GM23338 (cell line): ENCODE results near the gene CST9. TPM values are rescaled to one million over a fixed set of nuclear protein-coding genes. Genes with fewer than 3 reads are reported as not detected.

Source experiments
- ATAC-seq: fragments of 200-7000 bp; cut with Tn5 transposase; 3 replicates; pipeline ENCODE4 v1.9.1; 2020
- DNase-seq: peaks from one replicate; pipeline ENCODE4 v3.0.0-alpha.2; 2015; ENCODE audit warnings: low spot score
- H2AFZ ChIP-seq: fragments of 200-600 bp; sonication (generic); 2 replicates; pipeline ENCODE4 v1.8.0; 2016; ENCODE audit warnings: antibody characterized with exemption, mild to moderate bottlenecking, moderate library complexity
- H3F3A ChIP-seq: fragments of 200-600 bp; sonication (generic); replicated peaks from 2 replicates; pipeline ENCODE4 v1.8.0; 2017; ENCODE audit warnings: antibody characterized with exemption, mixed run types, low read depth
- H3K27ac ChIP-seq: fragments of 200-600 bp; sonication (generic); 2 replicates; pipeline ENCODE4 v1.6.1; 2016; ENCODE audit warnings: low read depth
- H3K27me3 ChIP-seq: fragments of 200-600 bp; sonication (generic); 2 replicates; pipeline ENCODE4 v1.8.0; 2016; ENCODE audit warnings: mild to moderate bottlenecking, mixed run types, moderate library complexity; ENCODE audit not compliant: insufficient read depth
- H3K36me3 ChIP-seq: fragments of 200-600 bp; sonication (generic); 2 replicates; pipeline ENCODE4 v1.8.0; 2016; ENCODE audit warnings: mild to moderate bottlenecking; ENCODE audit not compliant: insufficient read depth
- H3K4me1 ChIP-seq: fragments of 200-600 bp; sonication (generic); 2 replicates; pipeline ENCODE4 v1.8.0; 2016; ENCODE audit warnings: mild to moderate bottlenecking, moderate library complexity; ENCODE audit not compliant: insufficient read depth
- H3K4me2 ChIP-seq: fragments of 200-600 bp; sonication (generic); 2 replicates; pipeline ENCODE4 v1.7.1; 2017; ENCODE audit warnings: mixed run types
- H3K4me3 ChIP-seq: fragments of 200-600 bp; sonication (generic); 2 replicates; pipeline ENCODE4 v1.6.1; 2016; ENCODE audit warnings: mixed run types
- H3K79me2 ChIP-seq: fragments of 200-600 bp; sonication (generic); replicated peaks from 2 replicates; pipeline ENCODE4 v1.8.0; 2017; ENCODE audit warnings: mild to moderate bottlenecking; ENCODE audit not compliant: insufficient read depth
- H3K9me2 ChIP-seq: fragments of 200-600 bp; sonication (generic); 2 replicates; pipeline ENCODE4 v1.8.0; 2017; ENCODE audit not compliant: insufficient read depth
- H4K20me1 ChIP-seq: fragments of 200-600 bp; sonication (generic); replicated peaks from 2 replicates; pipeline ENCODE4 v1.8.0; 2017; ENCODE audit warnings: mild to moderate bottlenecking; ENCODE audit not compliant: insufficient read depth
- H3K27ac Mint-ChIP-seq: 2 replicates; pipeline ENCODE4 v1.8.0; 2020; ENCODE audit warnings: inconsistent platforms, mild to moderate bottlenecking, moderate library complexity, mixed read lengths
- H3K27me3 Mint-ChIP-seq: 3 replicates; pipeline ENCODE4 v1.8.0; 2022; ENCODE audit warnings: low read depth, mild to moderate bottlenecking, moderate library complexity, mixed read lengths, inconsistent platforms; ENCODE audit not compliant: insufficient read depth, poor library complexity
- H3K36me3 Mint-ChIP-seq: 3 replicates; pipeline ENCODE4 v1.8.0; 2021; ENCODE audit warnings: low read depth, mild to moderate bottlenecking, inconsistent platforms, moderate library complexity, mixed read lengths
- H3K4me1 Mint-ChIP-seq: 3 replicates; pipeline ENCODE4 v1.8.0; 2020; ENCODE audit warnings: mild to moderate bottlenecking, inconsistent platforms, mixed read lengths
- H3K4me3 Mint-ChIP-seq: 3 replicates; pipeline ENCODE4 v1.8.0; 2021; ENCODE audit warnings: moderate library complexity, mild to moderate bottlenecking, inconsistent platforms, mixed read lengths
- H3K9me3 Mint-ChIP-seq: 3 replicates; pipeline ENCODE4 v1.8.0; 2020; ENCODE audit warnings: moderate library complexity, mild to moderate bottlenecking, inconsistent platforms, mixed read lengths
- CREB1 ChIP-seq: fragments of 250-450 bp; sonication (Bioruptor Pico); IDR thresholded peaks from 2 replicates; pipeline ENCODE4 v1.5.0; 2020; ENCODE audit warnings: low read depth, mild to moderate bottlenecking, moderate library complexity
- EZH2 ChIP-seq: fragments of 200-600 bp; sonication (generic); IDR thresholded peaks from one replicate; pipeline ENCODE4 v1.8.0; 2017; ENCODE audit warnings: antibody characterized with exemption, mild to moderate bottlenecking, low read depth; ENCODE audit not compliant: unreplicated experiment
- NANOG ChIP-seq: IDR thresholded peaks from 2 replicates; pipeline ENCODE4 v1.6.1; 2016; ENCODE audit warnings: antibody characterized with exemption, borderline replicate concordance
- STAT1 ChIP-seq: IDR thresholded peaks from one replicate; pipeline ENCODE4 v1.6.1; 2016; ENCODE audit warnings: antibody characterized with exemption; ENCODE audit not compliant: unreplicated experiment
- ZNF114 ChIP-seq: fragments of 250-450 bp; sonication (Bioruptor Pico); IDR thresholded peaks from 2 replicates; pipeline ENCODE4 v1.5.0; 2020; ENCODE audit warnings: mild to moderate bottlenecking, moderate library complexity
- ZNF331 ChIP-seq: fragments of 250-450 bp; sonication (Bioruptor Pico); IDR thresholded peaks from 2 replicates; pipeline ENCODE4 v1.5.0; 2020; ENCODE audit warnings: low read depth, mild to moderate bottlenecking, moderate library complexity
- polyA plus RNA-seq: library from polyadenylated mRNA; unstranded; fragments of >200 nt; fragmentation: Nextera tagmentation; extraction: Ambion mirVana; gene quantifications from 2 replicates; pipeline ENCODE4 v1.2.1, GENCODE V29; 2016
- total RNA-seq: library from RNA; depleted of rRNA; stranded (reverse); fragments of >200 nt; shearing (Covaris generic); gene quantifications from 2 replicates; pipeline ENCODE4 v1.2.3, GENCODE V29; 2014
- TF ChIP-seq, protein P1 (sequence below): fragments of 250-450 bp; sonication (Bioruptor Pico); IDR thresholded peaks from 2 replicates; pipeline ENCODE4 v1.5.0; 2020; ENCODE audit warnings: mild to moderate bottlenecking, moderate library complexity
- TF ChIP-seq, protein P2 (sequence below), 2 experiments: fragments of 200-600 bp in 1 of 2; sonication (generic) in 1 of 2; conservative IDR thresholded peaks; 2 replicates each; pipeline versions ENCODE4 v1.5.1 to v1.6.1; 2016 to 2017; ENCODE audit warnings: antibody characterized with exemption in 2 of 2, low read depth in 2 of 2, mild to moderate bottlenecking in 2 of 2, moderate library complexity in 1 of 2
- TF ChIP-seq, protein P3 (sequence below): IDR thresholded peaks from one replicate; pipeline ENCODE4 v1.6.1; 2018; ENCODE audit warnings: antibody characterized with exemption; ENCODE audit not compliant: unreplicated experiment
- TF ChIP-seq, protein P4 (sequence below): IDR thresholded peaks from 2 replicates; pipeline ENCODE4 v1.6.1; 2016; ENCODE audit warnings: antibody characterized with exemption

Gene CST9
- total and polyA plus RNA-seq, 2 experiments from 2014 or later, result not detected

DNA sequence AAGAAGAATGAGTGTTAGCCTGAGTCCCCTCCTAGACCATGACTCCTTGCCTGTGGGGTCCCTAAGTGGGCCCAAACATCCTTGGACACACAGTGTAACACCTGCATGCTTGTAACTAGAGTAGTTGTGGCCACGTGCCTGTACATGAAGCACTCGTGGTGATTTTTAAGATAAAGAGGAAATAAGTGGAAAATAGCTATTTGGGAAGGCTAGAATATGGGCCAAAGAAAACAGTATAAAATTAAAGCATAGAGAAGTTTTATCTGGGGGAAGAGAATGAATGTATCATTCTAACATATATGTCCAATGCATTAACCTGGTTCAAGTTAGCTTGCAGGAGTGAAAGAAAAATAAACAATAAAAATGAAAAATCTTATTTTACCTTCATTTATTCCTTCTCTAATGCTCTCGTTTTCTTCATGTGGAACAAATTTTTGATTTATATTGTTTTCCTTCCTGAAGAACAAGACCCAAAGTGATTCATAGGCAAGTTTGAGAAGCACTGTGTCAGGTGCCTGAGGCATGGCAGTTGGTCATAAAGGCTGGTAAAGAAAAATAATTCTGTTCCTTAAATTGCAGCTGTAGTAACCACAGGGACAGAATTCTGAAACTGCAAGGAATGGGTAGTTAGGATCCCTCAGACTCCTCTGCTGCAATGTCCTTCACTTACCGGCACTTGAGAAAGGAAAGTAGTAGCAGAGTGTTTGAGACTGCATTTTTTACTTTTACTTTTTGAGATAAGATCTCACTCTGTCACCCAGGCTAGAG, 40.6 kb upstream of the CST9 start (continued):
- TF ChIP-seq, protein P1, sequence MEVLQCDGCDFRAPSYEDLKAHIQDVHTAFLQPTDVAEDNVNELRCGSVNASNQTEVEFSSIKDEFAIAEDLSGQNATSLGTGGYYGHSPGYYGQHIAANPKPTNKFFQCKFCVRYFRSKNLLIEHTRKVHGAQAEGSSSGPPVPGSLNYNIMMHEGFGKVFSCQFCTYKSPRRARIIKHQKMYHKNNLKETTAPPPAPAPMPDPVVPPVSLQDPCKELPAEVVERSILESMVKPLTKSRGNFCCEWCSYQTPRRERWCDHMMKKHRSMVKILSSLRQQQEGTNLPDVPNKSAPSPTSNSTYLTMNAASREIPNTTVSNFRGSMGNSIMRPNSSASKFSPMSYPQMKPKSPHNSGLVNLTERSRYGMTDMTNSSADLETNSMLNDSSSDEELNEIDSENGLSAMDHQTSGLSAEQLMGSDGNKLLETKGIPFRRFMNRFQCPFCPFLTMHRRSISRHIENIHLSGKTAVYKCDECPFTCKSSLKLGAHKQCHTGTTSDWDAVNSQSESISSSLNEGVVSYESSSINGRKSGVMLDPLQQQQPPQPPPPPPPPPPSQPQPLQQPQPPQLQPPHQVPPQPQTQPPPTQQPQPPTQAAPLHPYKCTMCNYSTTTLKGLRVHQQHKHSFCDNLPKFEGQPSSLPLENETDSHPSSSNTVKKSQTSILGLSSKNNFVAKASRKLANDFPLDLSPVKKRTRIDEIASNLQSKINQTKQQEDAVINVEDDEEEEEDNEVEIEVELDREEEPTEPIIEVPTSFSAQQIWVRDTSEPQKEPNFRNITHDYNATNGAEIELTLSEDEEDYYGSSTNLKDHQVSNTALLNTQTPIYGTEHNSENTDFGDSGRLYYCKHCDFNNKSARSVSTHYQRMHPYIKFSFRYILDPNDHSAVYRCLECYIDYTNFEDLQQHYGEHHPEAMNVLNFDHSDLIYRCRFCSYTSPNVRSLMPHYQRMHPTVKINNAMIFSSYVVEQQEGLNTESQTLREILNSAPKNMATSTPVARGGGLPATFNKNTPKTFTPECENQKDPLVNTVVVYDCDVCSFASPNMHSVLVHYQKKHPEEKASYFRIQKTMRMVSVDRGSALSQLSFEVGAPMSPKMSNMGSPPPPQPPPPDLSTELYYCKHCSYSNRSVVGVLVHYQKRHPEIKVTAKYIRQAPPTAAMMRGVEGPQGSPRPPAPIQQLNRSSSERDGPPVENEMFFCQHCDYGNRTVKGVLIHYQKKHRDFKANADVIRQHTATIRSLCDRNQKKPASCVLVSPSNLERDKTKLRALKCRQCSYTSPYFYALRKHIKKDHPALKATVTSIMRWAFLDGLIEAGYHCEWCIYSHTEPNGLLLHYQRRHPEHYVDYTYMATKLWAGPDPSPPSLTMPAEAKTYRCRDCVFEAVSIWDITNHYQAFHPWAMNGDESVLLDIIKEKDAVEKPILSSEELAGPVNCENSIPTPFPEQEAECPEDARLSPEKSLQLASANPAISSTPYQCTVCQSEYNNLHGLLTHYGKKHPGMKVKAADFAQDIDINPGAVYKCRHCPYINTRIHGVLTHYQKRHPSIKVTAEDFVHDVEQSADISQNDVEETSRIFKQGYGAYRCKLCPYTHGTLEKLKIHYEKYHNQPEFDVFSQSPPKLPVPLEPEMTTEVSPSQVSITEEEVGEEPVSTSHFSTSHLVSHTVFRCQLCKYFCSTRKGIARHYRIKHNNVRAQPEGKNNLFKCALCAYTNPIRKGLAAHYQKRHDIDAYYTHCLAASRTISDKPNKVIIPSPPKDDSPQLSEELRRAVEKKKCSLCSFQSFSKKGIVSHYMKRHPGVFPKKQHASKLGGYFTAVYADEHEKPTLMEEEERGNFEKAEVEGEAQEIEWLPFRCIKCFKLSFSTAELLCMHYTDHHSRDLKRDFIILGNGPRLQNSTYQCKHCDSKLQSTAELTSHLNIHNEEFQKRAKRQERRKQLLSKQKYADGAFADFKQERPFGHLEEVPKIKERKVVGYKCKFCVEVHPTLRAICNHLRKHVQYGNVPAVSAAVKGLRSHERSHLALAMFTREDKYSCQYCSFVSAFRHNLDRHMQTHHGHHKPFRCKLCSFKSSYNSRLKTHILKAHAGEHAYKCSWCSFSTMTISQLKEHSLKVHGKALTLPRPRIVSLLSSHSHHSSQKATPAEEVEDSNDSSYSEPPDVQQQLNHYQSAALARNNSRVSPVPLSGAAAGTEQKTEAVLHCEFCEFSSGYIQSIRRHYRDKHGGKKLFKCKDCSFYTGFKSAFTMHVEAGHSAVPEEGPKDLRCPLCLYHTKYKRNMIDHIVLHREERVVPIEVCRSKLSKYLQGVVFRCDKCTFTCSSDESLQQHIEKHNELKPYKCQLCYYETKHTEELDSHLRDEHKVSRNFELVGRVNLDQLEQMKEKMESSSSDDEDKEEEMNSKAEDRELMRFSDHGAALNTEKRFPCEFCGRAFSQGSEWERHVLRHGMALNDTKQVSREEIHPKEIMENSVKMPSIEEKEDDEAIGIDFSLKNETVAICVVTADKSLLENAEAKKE, result no peak
- TF ChIP-seq CREB1 (CRISPR knock-in tag), result no peak
- TF ChIP-seq, protein P2, sequence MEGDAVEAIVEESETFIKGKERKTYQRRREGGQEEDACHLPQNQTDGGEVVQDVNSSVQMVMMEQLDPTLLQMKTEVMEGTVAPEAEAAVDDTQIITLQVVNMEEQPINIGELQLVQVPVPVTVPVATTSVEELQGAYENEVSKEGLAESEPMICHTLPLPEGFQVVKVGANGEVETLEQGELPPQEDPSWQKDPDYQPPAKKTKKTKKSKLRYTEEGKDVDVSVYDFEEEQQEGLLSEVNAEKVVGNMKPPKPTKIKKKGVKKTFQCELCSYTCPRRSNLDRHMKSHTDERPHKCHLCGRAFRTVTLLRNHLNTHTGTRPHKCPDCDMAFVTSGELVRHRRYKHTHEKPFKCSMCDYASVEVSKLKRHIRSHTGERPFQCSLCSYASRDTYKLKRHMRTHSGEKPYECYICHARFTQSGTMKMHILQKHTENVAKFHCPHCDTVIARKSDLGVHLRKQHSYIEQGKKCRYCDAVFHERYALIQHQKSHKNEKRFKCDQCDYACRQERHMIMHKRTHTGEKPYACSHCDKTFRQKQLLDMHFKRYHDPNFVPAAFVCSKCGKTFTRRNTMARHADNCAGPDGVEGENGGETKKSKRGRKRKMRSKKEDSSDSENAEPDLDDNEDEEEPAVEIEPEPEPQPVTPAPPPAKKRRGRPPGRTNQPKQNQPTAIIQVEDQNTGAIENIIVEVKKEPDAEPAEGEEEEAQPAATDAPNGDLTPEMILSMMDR (conservative IDR thresholded peaks at IDR 0.05; ENCODE audit: low read depth in 2 of 2), result no peak
- TF ChIP-seq NANOG, result no peak

DNA sequence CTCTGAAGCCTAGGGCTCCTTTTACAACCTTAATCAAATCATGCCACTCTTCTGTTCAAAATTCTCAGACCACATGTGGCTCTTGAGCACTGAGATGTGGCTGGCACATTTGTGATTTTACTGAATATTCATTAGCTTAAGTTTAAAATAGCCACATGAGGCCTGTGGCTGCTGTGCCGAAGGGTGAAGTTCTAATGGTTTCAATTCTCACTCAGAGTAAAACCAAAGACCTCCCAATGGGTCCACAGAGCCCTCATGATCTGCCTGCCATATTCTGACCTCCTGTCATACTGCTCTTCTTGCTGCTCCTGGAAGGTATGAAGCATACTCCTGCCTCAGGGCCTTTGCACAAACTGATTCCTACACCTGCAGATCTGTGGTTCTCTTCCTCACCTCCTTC, 39.9 kb upstream of the CST9 start:
- DNase-seq, result no peak
- no peaks in the 10 kb centered on the region for H3K36me3 Mint-ChIP-seq
- ATAC-seq, result no peak
- TF ChIP-seq ZNF114 (CRISPR knock-in tag) (no peak), STAT1 (no peak), ZNF331 (CRISPR knock-in tag) (no peak), EZH2 (no peak)
- TF ChIP-seq, protein P3, sequence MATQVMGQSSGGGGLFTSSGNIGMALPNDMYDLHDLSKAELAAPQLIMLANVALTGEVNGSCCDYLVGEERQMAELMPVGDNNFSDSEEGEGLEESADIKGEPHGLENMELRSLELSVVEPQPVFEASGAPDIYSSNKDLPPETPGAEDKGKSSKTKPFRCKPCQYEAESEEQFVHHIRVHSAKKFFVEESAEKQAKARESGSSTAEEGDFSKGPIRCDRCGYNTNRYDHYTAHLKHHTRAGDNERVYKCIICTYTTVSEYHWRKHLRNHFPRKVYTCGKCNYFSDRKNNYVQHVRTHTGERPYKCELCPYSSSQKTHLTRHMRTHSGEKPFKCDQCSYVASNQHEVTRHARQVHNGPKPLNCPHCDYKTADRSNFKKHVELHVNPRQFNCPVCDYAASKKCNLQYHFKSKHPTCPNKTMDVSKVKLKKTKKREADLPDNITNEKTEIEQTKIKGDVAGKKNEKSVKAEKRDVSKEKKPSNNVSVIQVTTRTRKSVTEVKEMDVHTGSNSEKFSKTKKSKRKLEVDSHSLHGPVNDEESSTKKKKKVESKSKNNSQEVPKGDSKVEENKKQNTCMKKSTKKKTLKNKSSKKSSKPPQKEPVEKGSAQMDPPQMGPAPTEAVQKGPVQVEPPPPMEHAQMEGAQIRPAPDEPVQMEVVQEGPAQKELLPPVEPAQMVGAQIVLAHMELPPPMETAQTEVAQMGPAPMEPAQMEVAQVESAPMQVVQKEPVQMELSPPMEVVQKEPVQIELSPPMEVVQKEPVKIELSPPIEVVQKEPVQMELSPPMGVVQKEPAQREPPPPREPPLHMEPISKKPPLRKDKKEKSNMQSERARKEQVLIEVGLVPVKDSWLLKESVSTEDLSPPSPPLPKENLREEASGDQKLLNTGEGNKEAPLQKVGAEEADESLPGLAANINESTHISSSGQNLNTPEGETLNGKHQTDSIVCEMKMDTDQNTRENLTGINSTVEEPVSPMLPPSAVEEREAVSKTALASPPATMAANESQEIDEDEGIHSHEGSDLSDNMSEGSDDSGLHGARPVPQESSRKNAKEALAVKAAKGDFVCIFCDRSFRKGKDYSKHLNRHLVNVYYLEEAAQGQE, result no peak
- TF ChIP-seq, protein P4, sequence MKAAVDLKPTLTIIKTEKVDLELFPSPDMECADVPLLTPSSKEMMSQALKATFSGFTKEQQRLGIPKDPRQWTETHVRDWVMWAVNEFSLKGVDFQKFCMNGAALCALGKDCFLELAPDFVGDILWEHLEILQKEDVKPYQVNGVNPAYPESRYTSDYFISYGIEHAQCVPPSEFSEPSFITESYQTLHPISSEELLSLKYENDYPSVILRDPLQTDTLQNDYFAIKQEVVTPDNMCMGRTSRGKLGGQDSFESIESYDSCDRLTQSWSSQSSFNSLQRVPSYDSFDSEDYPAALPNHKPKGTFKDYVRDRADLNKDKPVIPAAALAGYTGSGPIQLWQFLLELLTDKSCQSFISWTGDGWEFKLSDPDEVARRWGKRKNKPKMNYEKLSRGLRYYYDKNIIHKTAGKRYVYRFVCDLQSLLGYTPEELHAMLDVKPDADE, result no peak

More for the DNA sequence above, 39.9 kb upstream of the CST9 start:
- H3K4me2 ChIP-seq, result no peak overlapping the region
- no peak overlapping the region for H3K4me3 Mint-ChIP-seq
- H3K27me3 Mint-ChIP-seq, result peaks cover 7% of the 10 kb centered on the region
- H3K9me2 ChIP-seq, result no peaks in the 10 kb centered on the region; the same call in 1 of the 2 replicates
- H4K20me1 ChIP-seq, result no peaks in the 10 kb centered on the region
- H3K4me1 Mint-ChIP-seq, result peaks cover 7% of the 10 kb centered on the region; the same call in 2 of the 3 replicates
- no peak overlapping the region for H2AFZ ChIP-seq
- H3K27ac ChIP-seq, result no peak overlapping the region
- no peak overlapping the region for H3K4me3 ChIP-seq
- H3K27ac Mint-ChIP-seq, result no peak overlapping the region
- H3K79me2 ChIP-seq, result no peaks in the 10 kb centered on the region
- H3F3A ChIP-seq, result no peaks in the 10 kb centered on the region
- H3K9me3 Mint-ChIP-seq, result no peaks in the 10 kb centered on the region
- H3K27me3 ChIP-seq, result no peaks in the 10 kb centered on the region
- no peaks in the 10 kb centered on the region; the same call in 1 of the 2 replicates for H3K4me1 ChIP-seq
- H3K36me3 ChIP-seq, result no peaks in the 10 kb centered on the region
